Activated T-cell treated with anti-CD3 and anti-CD28 coated beads for 4 hours (primary cell): ENCODE data around the gene ORAI3.
"Not testable (repeated sequence)": the region's sequence is repeated elsewhere in the genome, so short reads cannot be mapped to it uniquely, and the experiment has no call there.

ENCODE experiments used
- DNase-seq: peaks from one replicate; pipeline ENCODE4 v3.0.0-alpha.2; 2020

Gene ORAI3

GRCh38 chr16:30924076-30924912 lies 24.6 kb upstream of the ORAI3 start:
- no peak for DNase-seq

- no peak for DNase-seq
Measured at GRCh38 chr16:30924913-30925631, 23.8 kb upstream of the ORAI3 start.

GRCh38 chr16:30925632-30925987 lies 23.3 kb upstream of the ORAI3 start:
- no peak for DNase-seq

- no peak for DNase-seq
Measured at GRCh38 chr16:30925995-30926811, 22.7 kb upstream of the ORAI3 start.

GRCh38 chr16:30926937-30927788 lies 21.7 kb upstream of the ORAI3 start:
- DNase-seq, result no peak

- DNase-seq, result no peak
Measured at GRCh38 chr16:30927789-30928378, 21.0 kb upstream of the ORAI3 start.

- DNase-seq, result no peak
Measured at GRCh38 chr16:30928390-30928789, 20.5 kb upstream of the ORAI3 start.

- DNase-seq, result no peak
Measured at GRCh38 chr16:30929167-30929566, 19.7 kb upstream of the ORAI3 start.

- DNase-seq, result no peak
Measured at GRCh38 chr16:30930160-30930571, 18.7 kb upstream of the ORAI3 start.

- no peak for DNase-seq
Measured at GRCh38 chr16:30931068-30931650, 17.7 kb upstream of the ORAI3 start.

GRCh38 chr16:30934827-30935557 lies 13.9 kb upstream of the ORAI3 start:
- no peak for DNase-seq

- DNase-seq, result no peak
Measured at GRCh38 chr16:30937692-30938091, 11.2 kb upstream of the ORAI3 start.

- DNase-seq, result not testable (repeated sequence)
Measured at GRCh38 chr16:30939571-30939970, 9.3 kb upstream of the ORAI3 start.

- DNase-seq, result peak; percentile 40
Measured at GRCh38 chr16:30941600-30942425, 7.1 kb upstream of the ORAI3 start.

GRCh38 chr16:30942426-30942806 lies 6.5 kb upstream of the ORAI3 start:
- no peak for DNase-seq

GRCh38 chr16:30944352-30944751 lies 4.5 kb upstream of the ORAI3 start:
- no peak for DNase-seq

GRCh38 chr16:30946671-30947540 lies 2.0 kb upstream of the ORAI3 start:
- DNase-seq, result no peak

- no peak for DNase-seq
Measured at GRCh38 chr16:30947541-30947858, 1.4 kb upstream of the ORAI3 start.
